Caki2 (cell line): ENCODE data around the gene SIRPA. TPM values are rescaled to one million over a fixed set of nuclear protein-coding genes. Genes with fewer than 3 reads are reported as not detected.
"Not testable (repeated sequence)": the region's sequence is repeated elsewhere in the genome, so short reads cannot be mapped to it uniquely, and the experiment has no call there.

Experiments used
- DNase-seq: peaks from one replicate; pipeline ENCODE4 v3.0.0-alpha.2; 2015; ENCODE audit warnings: low read depth
- in situ Hi-C: cut with HindIII; loops from 2 replicates; pipeline ENCODE4 v1.10.0; 2016; ENCODE audit warnings: low sequenced_read_pairs, low pct_unique_long_range_greater_than_20kb, mixed read lengths
- total RNA-seq: library from RNA; depleted of rRNA; stranded (reverse); fragments of >200 nt; shearing (Covaris generic); gene quantifications from 2 replicates; pipeline ENCODE4 v1.2.3, GENCODE V29; 2014; ENCODE audit warnings: low replicate concordance

The SIRPA gene
- total RNA-seq, 1 experiment from 2014 or later, result 56.2 TPM

DNA sequence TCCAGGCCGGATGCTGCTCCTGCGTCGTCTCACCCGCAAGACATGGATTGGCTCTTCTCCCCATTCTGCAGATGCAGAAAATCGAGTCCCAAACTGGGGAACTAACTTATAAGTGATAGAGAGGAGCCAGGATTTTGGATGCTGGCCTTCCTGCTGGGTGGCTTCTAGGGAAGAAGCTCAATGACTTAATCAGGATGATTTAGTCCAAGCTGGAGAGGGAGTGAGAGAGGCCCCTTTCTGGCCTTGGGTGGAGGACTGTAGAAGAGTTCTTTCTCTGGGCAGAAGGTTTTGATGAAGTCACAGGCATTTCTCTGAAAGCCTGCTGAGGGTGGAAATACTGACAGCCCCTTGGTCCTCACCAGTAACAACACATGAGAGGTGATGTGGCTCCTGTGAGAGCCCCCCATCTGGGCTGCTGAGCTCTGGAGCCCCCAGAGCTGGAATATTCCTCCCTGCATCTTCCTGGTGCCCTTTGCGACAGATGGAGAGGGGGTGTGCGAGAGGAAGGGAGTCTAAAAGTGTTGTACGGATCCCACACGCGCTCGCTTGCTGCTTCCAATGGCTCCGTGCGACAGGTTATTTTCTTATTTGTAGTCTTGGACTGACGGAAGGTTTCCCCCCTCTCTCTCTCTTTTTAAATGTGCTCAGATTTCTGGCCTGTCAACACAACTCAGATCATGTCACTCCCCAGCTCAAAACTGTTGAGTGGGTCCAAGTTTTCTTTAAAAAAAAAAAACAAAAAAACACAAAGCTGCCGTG, 3.5 kb downstream of the SIRPA start:
- in situ Hi-C loops, result no loop called here
- no peak for DNase-seq

DNA sequence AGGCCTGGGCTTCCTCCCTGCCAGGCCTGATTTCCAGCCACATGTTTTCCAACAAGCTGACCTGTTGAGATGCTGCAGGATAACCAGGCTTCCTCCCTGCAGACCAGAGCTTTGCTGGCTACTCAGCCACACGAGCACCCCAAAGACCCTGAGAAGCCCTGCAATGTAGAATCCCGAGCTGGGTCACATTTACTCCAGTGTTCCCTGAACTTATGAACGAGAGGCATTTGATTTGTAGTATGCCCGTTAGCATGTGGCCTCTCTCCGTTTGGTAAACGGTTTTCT, 4.0 kb downstream of the SIRPA start:
- in situ Hi-C loops, result no loop called here

GRCh38 chr20:1900321-1900801, 5.2 kb downstream of the SIRPA start:
- DNase-seq, result peak; percentile 79
- in situ Hi-C loops, result no loop called here

More for the DNA sequence above, 4.0 kb downstream of the SIRPA start:
- no peak for DNase-seq

DNA sequence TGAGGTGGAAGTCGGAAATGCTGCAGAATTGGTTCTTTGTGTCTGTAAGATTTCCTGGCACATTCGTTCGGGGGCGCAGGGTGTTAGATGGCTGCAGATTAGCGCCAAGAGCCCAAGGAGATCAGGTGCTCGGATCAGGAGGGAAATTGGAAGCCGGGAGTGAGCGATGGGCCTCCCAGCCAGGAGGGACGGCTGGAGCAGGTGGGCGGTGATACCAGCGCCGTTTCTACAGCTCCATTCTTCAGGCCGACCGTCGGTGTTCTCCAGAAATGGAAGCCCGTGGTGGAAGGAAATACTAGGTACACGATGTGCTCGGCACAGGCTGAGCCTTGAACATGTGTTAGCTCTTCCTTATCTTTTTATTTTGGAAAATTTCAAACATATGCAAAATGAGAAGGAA, 6.5 kb downstream of the SIRPA start:
- DNase-seq, result no peak
- in situ Hi-C loops, result no loop called here

DNA sequence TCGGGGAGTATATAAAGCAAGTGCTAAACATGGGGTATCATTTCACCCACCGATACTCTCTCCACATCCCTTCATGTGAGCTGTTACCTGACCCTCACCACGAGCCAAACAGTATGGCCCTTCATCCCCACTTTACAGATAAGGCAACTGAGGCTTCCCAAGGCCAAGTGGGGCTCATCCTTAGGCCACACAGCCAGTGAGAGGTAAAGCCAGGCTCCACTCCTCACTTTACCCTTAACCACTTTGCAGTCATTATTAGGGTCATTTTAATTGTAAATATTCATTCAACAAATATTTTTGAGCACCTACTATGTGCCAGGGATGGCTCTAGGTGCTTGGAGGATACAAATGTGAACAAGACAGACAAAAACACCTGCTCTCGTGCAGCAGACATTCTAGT, 7.0 kb downstream of the SIRPA start:
- in situ Hi-C loops, result no loop called here
- DNase-seq, result no peak

DNA sequence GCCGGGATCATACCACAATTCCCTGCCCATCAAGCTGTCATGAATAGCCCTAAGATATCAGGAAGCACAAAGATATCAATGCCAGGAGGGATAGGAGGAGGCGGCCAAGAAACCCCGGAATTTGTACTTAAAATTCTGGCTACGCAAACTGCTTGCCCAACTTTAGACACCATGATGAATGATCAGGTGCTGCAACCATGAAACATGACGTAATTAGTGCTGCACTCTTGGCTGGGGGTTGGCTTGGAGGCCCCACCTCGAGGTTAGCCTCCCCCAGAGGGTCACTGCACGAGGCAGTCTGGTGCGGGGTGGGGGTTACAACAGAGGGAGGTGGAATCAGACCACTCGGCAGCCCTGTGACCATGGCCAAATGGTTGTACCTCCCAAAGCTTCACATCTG, 8.9 kb downstream of the SIRPA start:
- in situ Hi-C loops, result no loop called here
- DNase-seq, result no peak

GRCh38 chr20:1905009-1905408, 9.8 kb downstream of the SIRPA start:
- in situ Hi-C loops, result no loop called here

GRCh38 chr20:1905693-1906092, 10.5 kb downstream of the SIRPA start:
- in situ Hi-C loops, result no loop called here
- DNase-seq, result no peak

More at GRCh38 chr20:1905009-1905408, 9.8 kb downstream of the SIRPA start:
- DNase-seq, result no peak

GRCh38 chr20:1906361-1907051, 11.3 kb downstream of the SIRPA start:
- in situ Hi-C loops, result no loop called here
- DNase-seq, result no peak

GRCh38 chr20:1907586-1907985, 12.4 kb downstream of the SIRPA start:
- no peak for DNase-seq
- in situ Hi-C loops, result no loop called here

GRCh38 chr20:1908191-1908590, 13.0 kb downstream of the SIRPA start:
- DNase-seq, result no peak
- in situ Hi-C loops, result no loop called here

GRCh38 chr20:1909097-1909496, 13.9 kb downstream of the SIRPA start:
- no peak for DNase-seq
- in situ Hi-C loops, result no loop called here

DNA sequence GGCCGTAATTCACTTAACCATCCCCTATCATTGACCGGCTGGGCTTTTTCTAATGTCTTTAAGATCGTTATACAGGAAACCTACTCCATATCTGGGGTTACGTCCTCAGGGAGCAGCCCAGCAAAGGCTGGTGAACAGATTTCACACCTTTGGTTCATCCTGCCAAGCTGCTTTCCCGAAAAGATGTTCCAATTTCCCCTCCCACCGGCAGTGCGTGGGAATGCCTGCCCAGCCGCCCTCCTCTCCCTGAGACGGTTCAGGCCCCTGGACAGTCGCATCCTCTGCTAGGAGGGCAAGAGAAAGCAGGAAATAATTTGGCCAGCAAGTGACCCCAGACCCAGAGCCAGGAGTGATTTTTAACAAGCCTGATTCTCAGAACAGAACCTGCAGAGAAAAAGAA, 16.3 kb downstream of the SIRPA start:
- in situ Hi-C loops, result no loop called here
- no peak for DNase-seq

- no peak for DNase-seq
- in situ Hi-C loops, result no loop called here
Measured at GRCh38 chr20:1912053-1912452, 16.8 kb downstream of the SIRPA start.

DNA sequence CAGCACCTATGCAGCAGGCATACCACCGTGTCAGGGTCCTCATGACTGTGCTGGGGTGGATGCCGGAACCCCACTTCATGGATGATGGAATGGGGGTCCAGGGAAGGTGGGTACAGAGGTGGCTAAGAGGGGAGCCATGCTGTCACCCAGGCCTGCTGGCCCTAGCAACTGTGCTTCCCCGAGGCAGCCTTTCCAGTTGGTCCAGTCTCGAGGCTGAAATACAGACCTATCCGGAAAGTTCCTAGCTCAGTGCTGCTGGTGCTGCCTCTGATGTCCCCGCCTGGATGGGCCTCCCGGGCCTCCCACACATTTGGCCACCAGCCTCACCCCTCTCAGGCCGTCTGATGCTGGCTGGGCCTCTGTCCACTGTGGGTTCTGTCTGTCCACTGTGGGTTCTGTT, 17.4 kb downstream of the SIRPA start:
- DNase-seq, result no peak
- in situ Hi-C loops, result no loop called here

DNA sequence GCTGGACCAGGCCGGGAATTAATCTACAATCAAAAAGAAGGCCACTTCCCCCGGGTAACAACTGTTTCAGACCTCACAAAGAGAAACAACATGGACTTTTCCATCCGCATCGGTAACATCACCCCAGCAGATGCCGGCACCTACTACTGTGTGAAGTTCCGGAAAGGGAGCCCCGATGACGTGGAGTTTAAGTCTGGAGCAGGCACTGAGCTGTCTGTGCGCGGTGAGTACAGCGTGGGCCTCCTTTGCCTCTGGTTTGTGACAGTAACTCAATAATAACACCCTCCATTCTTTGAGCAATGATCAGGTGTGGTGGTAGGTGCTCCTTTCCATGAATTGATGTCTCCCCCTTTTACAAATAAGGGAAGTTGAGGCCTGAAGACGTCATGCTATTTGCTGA, 20.0 kb downstream of the SIRPA start:
- DNase-seq, in situ Hi-C loops: not testable (repeated sequence)

- DNase-seq, result no peak
- in situ Hi-C loops, result no loop called here
Measured at GRCh38 chr20:1915725-1916124, 20.5 kb downstream of the SIRPA start.

GRCh38 chr20:1917786-1918185, 22.6 kb downstream of the SIRPA start:
- in situ Hi-C loops, result no loop called here
- no peak for DNase-seq

GRCh38 chr20:1918491-1919165, 23.4 kb downstream of the SIRPA start:
- in situ Hi-C loops, result no loop called here
- no peak for DNase-seq
